LNCaP clone FGC (cell line): ENCODE data around the gene VGLL2.
"Not testable (repeated sequence)": the region's sequence is repeated elsewhere in the genome, so short reads cannot be mapped to it uniquely, and the experiment has no call there.

ENCODE experiments used
- DNase-seq: peaks from one replicate; pipeline ENCODE4 v3.0.0-alpha.2; 2011; ENCODE audit warnings: low read depth
- H3K4me3 ChIP-seq: 2 replicates; pipeline ENCODE4 v1.5.1; 2011; ENCODE audit warnings: mild to moderate bottlenecking, low read depth, low read length, control low read depth
- CTCF ChIP-seq: IDR thresholded peaks from 2 replicates; pipeline ENCODE4 v1.5.1; 2012; ENCODE audit warnings: mild to moderate bottlenecking; ENCODE audit not compliant: control insufficient read depth, insufficient read depth; ENCODE audit errors: extremely low read depth

The VGLL2 gene

GRCh38 chr6:117231466-117231865 is 33.9 kb upstream of the VGLL2 start:
- no peak for TF ChIP-seq CTCF
- no peak for DNase-seq
- H3K4me3 ChIP-seq: no peak overlapping the region

GRCh38 chr6:117232196-117232595 is 33.2 kb upstream of the VGLL2 start:
- DNase-seq: no peak
- TF ChIP-seq CTCF: no peak
- H3K4me3 ChIP-seq: no peak overlapping the region

- no peak for TF ChIP-seq CTCF
- no peak overlapping the region for H3K4me3 ChIP-seq
- DNase-seq: no peak
These were observed 32.2 kb upstream of the VGLL2 start for GRCh38 chr6:117233145-117233544.

- H3K4me3 ChIP-seq: no peak overlapping the region
- TF ChIP-seq CTCF: no peak
- DNase-seq: no peak
These were observed 27.8 kb upstream of the VGLL2 start for GRCh38 chr6:117237561-117237960.

- not testable (repeated sequence) for H3K4me3 ChIP-seq, DNase-seq
These were observed 20.8 kb upstream of the VGLL2 start for GRCh38 chr6:117244571-117244970.

- H3K4me3 ChIP-seq, DNase-seq: not testable (repeated sequence)
These were observed 20.4 kb upstream of the VGLL2 start for GRCh38 chr6:117244979-117245378.

GRCh38 chr6:117253785-117254184 is 11.6 kb upstream of the VGLL2 start:
- no peak for DNase-seq
- no peak overlapping the region for H3K4me3 ChIP-seq
- no peak for TF ChIP-seq CTCF

GRCh38 chr6:117262799-117263198 is 2.6 kb upstream of the VGLL2 start:
- no peak for TF ChIP-seq CTCF
- no peak for DNase-seq
- H3K4me3 ChIP-seq: no peak overlapping the region
